Activated CD4-positive, CD25-positive, alpha-beta regulatory T cell treated with anti-CD3 and anti-CD28 coated beads, Interleukin-2, amount 50 U/mL, for 24 hours (primary cell): ENCODE results near the gene ZBTB7B.

Experiments
- ATAC-seq, 2 donors: fragments of 150-1000 bp; cut with Tn5 transposase; one replicate each; pipeline ENCODE4 v1.10.0; 2021; ENCODE audit warnings: mild to moderate bottlenecking in 1 of 2, moderate library complexity in 1 of 2

The ZBTB7B gene

DNA sequence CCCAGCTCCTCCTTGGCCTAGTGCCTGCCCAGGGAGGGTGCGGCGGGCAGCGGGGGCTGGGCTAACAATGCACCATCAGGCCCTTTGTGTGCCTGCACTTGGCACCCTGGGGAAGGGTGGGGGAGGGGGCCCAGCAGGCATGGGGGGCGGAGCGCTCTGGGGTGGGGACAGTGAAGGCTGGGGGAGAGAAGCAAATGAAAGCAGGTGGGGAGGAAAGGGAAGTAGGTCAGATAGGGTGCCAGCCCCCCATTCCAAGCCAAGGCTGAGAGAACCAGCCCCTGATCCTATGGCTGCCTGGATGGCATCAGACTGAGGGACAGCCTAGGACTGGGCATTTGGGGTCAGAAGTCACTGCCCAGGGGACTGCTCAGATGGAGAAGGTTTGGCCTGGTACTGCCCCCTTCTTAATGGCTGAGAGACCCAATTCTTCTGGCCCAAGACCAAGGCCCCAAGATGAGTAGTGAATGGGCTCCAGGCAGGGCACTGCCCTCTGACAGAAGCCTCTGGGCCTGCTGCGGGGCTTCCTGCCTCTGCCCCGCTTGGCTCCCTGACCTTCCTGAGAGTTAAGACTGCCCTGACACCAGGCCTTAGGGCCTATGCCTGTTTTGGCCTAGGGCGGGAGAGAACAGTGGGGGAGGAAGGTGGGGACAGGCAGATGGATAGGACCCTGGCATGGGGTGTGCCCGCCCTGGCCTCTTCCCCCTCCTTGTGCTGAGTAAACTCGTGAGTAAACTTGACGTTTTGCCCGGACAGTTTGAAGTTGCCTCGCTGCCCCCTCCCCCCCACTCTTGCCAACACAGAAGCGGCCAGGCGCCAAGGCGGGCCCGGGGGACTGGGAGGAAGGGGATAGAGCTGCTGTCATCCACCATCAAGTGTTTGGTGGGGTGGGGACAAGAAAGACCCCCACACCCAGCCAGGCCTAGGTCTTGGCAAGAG lies 2.7 kb downstream of the ZBTB7B start:
- no peak for ATAC-seq

GRCh38 chr1:155006601-155007101 lies 4.0 kb downstream of the ZBTB7B start:
- peak; percentile 23 to 26 for ATAC-seq

GRCh38 chr1:155007251-155007828 lies 4.7 kb downstream of the ZBTB7B start:
- no peak for ATAC-seq

DNA sequence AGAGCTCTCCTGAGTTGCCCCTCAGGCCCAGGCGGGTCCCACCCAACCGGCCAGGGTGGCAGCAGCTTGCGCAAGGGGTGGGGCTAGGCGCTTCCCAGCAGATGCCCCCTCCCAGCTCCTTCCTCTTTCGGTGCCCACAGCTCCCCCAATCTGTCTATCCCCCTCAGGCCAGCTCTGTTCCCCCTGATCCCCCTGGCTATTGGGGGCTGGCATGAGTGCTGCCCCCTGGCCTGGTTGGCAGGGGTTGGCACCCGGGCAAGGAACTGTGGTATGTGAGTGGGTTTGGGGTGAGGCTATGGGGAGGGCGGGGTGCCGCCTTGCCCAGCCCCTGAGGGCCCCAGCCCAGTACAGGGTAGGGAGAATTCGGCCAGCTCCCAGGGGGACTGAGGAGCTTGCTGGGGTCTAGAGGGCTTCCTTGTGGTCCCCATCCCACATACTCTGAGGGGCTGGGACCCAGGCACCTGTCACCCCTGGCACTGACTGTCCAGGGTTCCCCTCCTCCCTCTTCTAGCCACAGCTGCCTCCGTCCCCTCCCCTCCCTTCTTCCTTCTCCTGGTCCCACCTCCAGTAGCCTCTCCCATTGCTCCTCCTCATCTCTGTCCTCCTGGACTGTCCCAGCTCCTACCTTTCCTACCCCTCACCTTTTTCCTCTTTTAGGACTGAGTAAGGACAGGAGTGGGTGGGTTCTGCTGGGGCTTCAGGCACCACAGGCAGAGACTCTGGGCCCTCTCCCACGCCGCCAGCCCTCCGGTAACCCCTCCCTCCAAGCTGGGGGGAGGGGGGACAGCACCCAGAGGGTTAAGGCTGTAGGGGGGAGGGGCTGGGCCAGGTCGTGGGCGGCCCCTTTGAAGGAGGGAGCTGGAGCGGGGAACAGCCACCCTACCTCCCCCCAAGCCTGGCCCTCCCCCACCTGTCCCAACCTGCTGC lies 5.7 kb downstream of the ZBTB7B start:
- peak; percentile 10 to 28 for ATAC-seq

DNA sequence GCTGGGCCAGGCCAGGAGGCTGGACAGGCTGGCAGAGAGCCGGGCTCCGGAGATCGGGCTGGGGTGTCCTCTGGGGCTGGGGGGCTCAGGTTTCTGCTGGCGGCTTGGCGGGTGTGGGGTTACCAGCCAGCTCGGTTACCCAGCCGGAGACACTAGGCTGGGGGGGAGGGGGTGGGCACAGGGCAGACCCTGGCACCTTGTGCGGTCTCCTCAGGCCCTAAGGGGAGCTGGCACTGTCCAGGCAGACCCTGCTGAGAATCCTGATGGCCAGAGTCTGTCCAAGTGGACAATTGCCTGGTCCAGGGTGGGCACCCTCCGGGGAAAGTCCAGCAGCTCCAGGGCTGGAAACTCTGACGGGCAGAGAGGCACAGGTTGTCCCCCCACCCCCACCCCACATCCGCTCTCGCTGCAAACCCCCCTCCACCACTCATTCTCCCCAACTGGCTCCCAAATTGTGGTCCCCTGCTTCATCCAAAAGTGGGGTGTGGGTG lies 6.7 kb downstream of the ZBTB7B start:
- no peak for ATAC-seq

DNA sequence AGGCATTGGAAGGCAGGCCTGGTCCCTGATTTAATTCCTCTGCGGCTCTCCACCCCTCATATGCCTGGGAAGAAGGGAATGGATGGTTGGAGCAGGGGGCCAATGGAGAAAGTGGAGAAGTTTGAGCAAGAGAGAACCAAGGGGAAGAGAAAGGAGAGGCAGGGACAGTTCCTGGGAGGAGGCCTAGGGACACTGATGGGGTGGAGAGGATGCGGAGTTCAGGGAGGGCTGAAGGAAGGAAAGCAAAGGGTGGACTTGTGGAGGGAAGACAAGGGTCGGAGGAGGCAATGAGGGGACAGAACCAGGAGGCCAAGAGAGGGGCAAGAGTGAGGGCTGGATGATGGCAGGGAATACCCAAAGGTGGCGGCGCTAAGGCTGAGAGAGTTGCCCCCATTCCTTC lies 7.1 kb downstream of the ZBTB7B start:
- ATAC-seq, result no peak

DNA sequence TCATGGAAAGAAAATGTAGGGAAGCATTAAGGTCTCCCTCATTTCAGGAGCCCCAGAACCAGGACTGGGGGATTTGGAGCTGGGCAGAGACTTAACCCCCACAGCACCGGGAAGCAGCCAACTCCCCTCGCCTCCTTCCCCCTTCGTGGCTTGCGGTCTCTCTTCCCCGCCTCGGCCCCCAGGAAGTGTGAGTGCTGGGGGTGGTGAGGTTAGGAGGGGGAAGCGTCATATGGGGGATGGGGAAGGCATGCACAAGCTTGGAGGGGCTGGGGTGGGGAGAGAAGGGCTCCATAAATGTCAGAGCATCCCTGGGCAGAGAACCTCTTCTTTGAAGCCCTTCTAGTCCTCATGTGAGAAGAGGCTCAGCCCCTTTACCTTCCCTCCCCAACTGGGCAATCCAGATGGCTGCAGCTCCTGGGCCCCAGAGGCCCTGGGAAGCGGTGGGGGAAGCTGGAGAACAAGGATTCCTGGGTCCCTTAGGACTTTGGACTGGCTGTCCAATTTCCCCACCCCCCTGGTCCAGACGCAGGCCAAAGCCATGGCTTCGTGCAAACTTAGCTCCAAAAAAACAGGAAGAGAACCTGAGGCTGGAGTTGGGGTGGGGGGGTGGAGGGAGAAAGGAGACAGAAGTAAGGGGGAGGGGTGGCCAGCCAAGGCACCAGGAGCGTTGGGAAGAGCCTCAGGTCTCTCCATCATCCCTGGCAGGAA lies 7.8 kb downstream of the ZBTB7B start:
- ATAC-seq, result no peak

- ATAC-seq, result no peak
These were observed 8.4 kb downstream of the ZBTB7B start for GRCh38 chr1:155011004-155011416.

- no peak for ATAC-seq
These were observed 8.9 kb downstream of the ZBTB7B start for GRCh38 chr1:155011437-155012025.

DNA sequence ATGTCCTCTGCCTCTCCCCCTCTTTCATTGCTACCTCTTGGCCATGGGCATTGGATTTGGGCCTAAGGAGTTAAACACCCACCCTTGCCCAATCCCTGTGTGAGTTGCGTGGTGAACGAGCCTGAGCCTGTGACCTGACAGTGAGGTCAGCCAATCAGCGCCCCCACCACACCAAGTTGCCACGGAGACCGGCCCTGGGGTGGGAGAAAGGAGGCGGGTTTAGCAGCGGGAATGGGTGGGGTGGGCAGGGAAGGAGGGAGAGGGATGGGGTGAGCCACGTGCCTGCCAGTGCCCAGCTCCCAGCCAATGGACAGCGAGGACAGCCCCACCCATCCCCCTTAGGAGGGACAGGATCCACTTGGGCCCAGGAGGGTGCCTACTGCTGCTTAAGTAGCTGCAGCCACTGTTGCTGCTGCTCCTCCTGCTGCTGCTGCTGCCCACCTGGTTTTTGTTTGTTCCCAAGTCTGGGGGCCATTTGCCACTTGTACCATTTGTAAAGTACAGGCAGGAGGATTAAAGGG lies 9.5 kb downstream of the ZBTB7B start:
- ATAC-seq, result no peak

GRCh38 chr1:155012776-155013602 lies 10.4 kb downstream of the ZBTB7B start:
- ATAC-seq, result no peak

DNA sequence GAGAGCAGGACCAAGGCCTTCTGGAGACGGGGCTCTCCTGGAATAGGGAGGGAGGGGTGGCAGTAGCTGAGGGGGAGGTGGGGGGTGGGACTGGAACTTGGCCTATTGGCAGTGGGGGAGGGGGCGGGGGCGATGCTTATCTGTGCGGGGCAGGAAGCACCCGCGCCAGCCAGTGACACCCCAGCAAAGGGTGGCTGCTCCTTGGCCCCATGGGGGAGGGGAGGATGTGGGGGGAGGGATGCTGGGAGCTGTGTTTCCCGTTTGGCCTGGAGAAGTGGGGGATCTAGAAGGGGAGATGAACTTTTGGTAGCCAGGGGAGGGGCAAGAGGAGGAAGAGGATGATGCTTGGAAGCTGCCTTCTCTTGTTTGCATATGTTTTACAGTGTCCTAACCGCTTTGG lies 11.0 kb downstream of the ZBTB7B start:
- ATAC-seq, result no peak

DNA sequence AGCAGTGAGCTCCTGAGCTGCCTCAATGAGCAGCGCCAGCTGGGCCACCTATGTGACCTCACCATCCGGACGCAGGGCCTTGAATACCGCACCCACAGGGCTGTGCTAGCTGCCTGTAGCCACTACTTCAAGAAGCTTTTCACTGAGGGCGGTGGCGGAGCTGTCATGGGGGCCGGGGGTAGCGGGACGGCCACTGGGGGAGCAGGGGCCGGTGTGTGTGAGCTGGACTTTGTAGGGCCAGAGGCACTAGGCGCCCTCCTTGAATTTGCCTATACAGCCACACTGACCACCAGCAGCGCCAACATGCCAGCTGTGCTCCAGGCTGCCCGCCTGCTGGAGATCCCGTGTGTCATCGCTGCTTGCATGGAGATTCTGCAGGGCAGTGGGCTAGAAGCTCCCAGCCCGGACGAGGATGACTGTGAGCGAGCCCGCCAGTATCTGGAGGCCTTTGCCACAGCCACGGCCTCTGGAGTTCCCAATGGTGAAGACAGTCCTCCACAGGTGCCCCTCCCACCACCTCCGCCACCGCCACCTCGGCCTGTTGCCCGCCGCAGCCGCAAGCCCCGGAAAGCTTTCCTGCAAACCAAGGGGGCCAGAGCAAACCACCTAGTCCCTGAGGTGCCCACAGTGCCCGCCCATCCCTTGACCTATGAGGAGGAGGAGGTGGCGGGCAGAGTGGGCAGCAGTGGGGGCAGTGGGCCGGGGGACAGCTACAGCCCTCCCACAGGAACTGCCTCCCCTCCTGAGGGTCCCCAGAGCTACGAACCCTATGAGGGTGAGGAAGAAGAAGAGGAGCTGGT lies 12.3 kb downstream of the ZBTB7B start:
- no peak for ATAC-seq

DNA sequence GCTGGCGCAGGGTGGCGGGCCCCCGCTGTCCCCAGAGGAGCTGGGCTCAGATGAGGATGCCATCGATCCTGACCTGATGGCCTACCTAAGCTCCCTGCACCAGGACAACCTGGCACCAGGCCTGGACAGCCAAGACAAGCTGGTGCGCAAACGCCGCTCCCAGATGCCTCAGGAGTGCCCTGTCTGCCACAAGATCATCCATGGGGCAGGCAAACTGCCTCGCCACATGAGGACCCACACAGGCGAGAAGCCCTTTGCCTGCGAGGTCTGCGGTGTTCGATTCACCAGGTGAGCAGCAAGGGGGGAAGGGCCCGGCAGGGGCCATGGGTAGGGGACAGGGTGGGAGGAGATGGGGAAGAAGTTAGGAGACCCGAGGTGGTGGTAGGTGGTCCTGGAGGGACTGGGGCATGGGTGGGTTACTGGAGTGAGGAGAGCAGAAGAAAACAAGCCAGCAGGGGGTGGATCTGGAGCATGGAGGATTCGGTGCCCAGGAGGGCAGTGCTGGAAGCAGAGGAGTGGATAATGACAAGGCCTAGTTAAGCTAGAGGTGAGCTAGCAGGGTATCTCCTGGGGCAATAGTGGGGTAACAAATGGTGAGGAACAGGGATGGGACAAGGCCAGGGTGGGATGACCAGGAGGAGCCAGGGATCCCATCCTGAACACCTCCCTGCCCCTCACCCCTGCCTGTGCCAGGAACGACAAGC lies 13.1 kb downstream of the ZBTB7B start:
- ATAC-seq, result no peak

- no peak for ATAC-seq
These were observed 13.7 kb downstream of the ZBTB7B start for GRCh38 chr1:155016231-155016831.

DNA sequence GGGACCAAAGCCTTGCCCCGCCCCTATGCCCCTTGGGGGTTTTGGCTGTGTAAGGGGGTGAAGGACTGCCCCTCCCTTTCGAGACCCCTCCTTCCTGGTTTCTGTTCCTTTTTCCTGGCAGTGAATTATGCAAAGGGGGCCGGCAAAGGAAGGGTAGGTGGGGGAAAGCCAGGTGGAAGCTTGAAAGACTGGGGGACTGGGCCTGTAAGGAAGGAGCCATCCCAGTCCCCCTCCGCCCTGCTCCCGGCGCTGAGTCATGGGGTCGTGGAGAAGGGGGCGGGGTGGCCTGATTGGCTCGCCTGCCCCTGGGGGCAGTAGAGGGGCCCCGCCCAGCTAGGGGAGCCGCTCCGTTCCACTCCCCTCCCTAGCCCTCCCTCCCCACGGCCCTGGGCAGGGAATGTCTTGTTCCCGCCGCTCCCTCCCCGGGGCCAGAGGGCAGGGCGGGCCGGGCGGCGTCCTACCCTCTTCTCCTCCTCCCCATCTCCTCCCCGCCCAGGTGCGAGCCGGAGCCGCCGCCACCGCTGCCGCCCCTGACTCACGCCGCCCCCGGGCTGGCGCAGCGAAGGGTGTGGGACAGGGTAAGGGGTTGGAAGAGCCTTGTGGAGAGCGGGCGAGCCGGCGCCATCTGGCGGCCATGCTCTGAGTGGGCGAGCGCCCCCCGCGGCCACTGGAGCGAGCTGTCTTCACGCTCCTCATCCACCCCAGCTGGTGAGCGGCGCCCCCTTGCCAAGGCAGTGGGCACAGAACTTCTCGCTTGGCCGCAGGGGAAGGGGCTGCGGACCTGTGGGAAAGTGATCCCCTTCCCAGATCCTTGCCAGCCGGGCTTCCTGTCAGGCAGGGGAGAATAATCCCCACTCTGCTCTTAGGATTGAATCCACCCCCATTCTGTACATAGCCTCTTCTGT lies 14.7 kb downstream of the ZBTB7B start:
- ATAC-seq, result peak; percentile 94 to 96

DNA sequence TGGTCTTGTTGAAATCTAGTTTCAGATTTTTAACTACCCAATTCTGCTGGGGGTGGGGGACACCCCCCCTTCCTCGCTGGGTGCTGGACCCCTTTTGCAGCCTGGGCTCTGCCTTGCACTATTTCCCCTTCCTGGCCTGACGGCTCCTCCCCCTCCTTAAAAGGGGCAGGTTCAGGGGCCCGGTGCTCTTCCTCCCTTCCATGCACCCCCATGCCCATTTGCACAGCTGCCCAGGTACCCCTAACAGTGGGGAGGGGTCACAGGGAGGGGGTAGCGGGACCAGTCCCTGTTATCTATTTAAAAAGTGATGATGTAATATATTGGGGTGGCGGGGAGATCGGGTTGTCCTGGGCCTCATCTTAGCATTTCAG lies 15.3 kb downstream of the ZBTB7B start:
- ATAC-seq, result no peak
